Measurements from ENCODE around the gene FAT2.

Gene FAT2

DNA sequence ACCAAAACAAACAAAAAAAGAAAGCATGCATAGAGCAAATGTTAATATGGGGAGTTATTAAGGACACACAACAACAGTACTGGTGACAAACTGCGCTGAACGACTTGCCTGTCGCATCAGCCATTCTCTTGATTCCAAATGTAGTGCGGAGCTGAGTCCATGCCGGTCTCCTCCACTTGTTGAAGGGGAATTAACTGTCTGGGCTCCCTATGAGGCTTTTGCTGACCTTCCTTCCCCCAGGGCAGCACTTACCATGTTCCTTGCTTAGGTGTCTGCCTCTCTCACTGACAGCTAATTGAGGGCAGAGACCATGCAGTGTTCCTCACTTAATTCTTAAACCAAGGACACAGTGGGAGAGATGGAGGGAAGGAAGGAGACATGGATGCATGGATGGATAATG is 40.8 kb upstream of the FAT2 start:
- no peak for DNase-seq (ENCODE audit: low read depth)
- TF ChIP-seq MYC (IDR thresholded peaks at IDR 0.05; ENCODE audit: low read depth, low read length): no peak
- TF ChIP-seq CTCF (IDR thresholded peaks at IDR 0.05; ENCODE audit: low read depth, low read length): no peak
- TF ChIP-seq, protein P1, sequence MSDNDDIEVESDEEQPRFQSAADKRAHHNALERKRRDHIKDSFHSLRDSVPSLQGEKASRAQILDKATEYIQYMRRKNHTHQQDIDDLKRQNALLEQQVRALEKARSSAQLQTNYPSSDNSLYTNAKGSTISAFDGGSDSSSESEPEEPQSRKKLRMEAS (IDR thresholded peaks at IDR 0.05; ENCODE audit: low read depth, low read length): no peak
- TF ChIP-seq POLR2A (IDR thresholded peaks at IDR 0.05; ENCODE audit: extremely low read depth, insufficient read length): no peak
- H3K4me3 ChIP-seq (ENCODE audit: low read depth, low read length): no peak overlapping the region

- TF ChIP-seq CTCF (IDR thresholded peaks at IDR 0.05; ENCODE audit: low read depth, low read length) (no peak), MYC (IDR thresholded peaks at IDR 0.05; ENCODE audit: low read depth, low read length) (no peak), POLR2A (IDR thresholded peaks at IDR 0.05; ENCODE audit: extremely low read depth, insufficient read length) (no peak)
- TF ChIP-seq, protein P1 (IDR thresholded peaks at IDR 0.05; ENCODE audit: low read depth, low read length): no peak
- DNase-seq (ENCODE audit: low read depth): no peak
- H3K4me3 ChIP-seq (ENCODE audit: low read depth, low read length): no peak overlapping the region
Measured at GRCh38 chr5:151630088-151630487, 39.0 kb upstream of the FAT2 start.

DNA sequence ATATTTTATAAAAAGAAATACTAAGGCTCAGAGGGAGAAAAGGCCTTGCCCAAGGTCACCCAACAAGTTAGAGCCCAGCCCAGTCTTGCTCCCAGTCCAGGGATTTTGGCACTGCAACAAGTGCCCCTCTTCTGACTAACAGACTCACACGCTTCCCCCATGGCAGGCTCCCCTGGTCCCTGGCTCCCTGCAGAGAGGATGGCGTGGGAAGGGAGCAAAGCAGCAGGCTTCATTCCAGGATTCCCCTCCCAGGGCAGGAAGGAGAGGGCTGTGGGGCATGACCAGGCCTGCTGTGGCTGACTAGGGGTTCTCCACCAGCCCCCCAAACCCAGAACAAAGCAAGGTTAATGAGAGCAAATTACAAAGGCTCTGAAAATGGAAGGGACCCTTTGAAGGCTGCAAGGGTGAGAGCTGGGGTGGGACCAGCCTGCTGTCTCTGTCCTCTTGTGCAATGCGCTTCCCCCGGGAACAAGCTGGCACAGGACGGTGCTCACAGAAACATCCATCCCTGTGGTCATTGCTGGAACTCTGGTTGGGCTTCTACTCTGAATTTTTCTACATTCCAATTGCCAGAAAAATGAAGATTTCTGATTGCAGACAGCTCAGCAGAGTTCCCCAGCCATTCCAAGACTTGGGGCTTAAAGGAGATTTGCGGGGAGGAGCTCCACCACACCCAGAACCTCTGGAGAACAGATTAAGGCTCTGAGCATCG is 37.1 kb upstream of the FAT2 start:
- DNase-seq (ENCODE audit: low read depth): no peak
- H3K4me3 ChIP-seq (ENCODE audit: low read depth, low read length): no peak overlapping the region
- TF ChIP-seq, protein P1 (IDR thresholded peaks at IDR 0.05; ENCODE audit: low read depth, low read length): no peak
- TF ChIP-seq POLR2A (IDR thresholded peaks at IDR 0.05; ENCODE audit: extremely low read depth, insufficient read length): no peak
- no peak for TF ChIP-seq CTCF (IDR thresholded peaks at IDR 0.05; ENCODE audit: low read depth, low read length)

DNA sequence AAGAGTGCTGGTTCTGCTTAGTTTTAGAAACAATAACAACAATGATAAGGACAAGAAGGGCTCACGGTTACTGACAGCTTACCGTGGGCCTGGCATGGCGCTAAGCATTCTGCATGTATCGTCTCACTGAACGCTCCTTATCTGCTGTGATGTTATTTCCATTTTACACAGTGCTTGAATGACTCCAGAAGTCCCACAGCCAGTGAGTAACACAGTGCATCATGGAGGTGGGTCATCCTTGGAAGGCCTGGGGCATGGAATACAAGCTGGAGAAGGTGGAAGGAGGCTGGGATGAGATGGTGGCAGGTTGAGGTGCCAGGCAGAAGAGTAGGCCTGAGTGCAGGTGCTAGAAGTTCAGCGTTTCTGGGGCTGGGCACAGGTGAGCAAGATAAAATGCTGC is 36.5 kb upstream of the FAT2 start:
- no peak overlapping the region for H3K4me3 ChIP-seq (ENCODE audit: low read depth, low read length)
- TF ChIP-seq CTCF (IDR thresholded peaks at IDR 0.05; ENCODE audit: low read depth, low read length): no peak
- no peak for TF ChIP-seq MYC (IDR thresholded peaks at IDR 0.05; ENCODE audit: low read depth, low read length)
- no peak for TF ChIP-seq POLR2A (IDR thresholded peaks at IDR 0.05; ENCODE audit: extremely low read depth, insufficient read length)
- TF ChIP-seq, protein P1 (IDR thresholded peaks at IDR 0.05; ENCODE audit: low read depth, low read length): no peak
- DNase-seq (ENCODE audit: low read depth): no peak

DNA sequence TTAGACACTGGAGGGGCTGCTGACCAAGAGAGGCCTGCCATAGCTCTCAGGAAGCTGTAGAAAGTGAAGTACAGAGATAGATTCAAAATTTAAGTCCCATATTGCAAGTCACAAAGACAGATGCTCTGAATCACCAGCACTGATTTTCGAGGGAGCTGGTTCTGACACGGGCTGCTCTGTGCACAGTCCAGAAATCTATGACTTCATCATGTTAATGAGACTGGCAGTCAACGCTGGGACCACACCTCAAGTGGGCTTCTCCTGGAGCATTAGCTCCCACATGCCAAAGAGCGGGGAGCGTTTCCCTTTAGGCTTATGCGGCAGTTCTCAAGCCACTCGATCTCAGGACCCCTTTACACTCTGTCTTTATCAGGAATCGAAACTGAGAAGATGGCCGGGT is 34.2 kb upstream of the FAT2 start:
- DNase-seq (ENCODE audit: low read depth): no peak
- TF ChIP-seq CTCF (IDR thresholded peaks at IDR 0.05; ENCODE audit: low read depth, low read length) (no peak), POLR2A (IDR thresholded peaks at IDR 0.05; ENCODE audit: extremely low read depth, insufficient read length) (no peak), MYC (IDR thresholded peaks at IDR 0.05; ENCODE audit: low read depth, low read length) (no peak)
- TF ChIP-seq, protein P1 (IDR thresholded peaks at IDR 0.05; ENCODE audit: low read depth, low read length): no peak

More for the DNA sequence above, 34.2 kb upstream of the FAT2 start:
- no peak overlapping the region for H3K4me3 ChIP-seq (ENCODE audit: low read depth, low read length)
